NT2/D1 (cell line): ENCODE data around the gene MKS1.

Source experiments
- SUZ12 ChIP-seq: IDR thresholded peaks from 2 replicates; pipeline ENCODE4 v1.6.1; 2011; ENCODE audit not compliant: insufficient read length, insufficient read depth; ENCODE audit errors: extremely low read depth
- ZNF274 ChIP-seq: IDR thresholded peaks from 2 replicates; pipeline ENCODE4 v1.6.1; 2011; ENCODE audit warnings: mild to moderate bottlenecking, low read depth, low read length

- TF ChIP-seq SUZ12 (no peak), ZNF274 (no peak)
Observed at GRCh38 chr17:58235821-58236220, 16.8 kb upstream of the MKS1 start.
